ENCODE results near the gene PCDHB7.
"Not testable (repeated sequence)": the region's sequence is repeated elsewhere in the genome, so short reads cannot be mapped to it uniquely, and the experiment has no call there.

PCDHB7 gene

GRCh38 chr5:141172381-141173204, at the start of gene PCDHB7:
PCDHB7 (plus strand) TSS chr5:141172644; CDS start chr5:141172836, 192 bp downstream.
- no peak for DNase-seq

- DNase-seq, result not testable (repeated sequence)
Measured at GRCh38 chr5:141123396-141124135, 48.9 kb upstream of the PCDHB7 start.

- no peak for DNase-seq
Measured at GRCh38 chr5:141127305-141127704, 45.1 kb upstream of the PCDHB7 start.

- no peak for DNase-seq
Measured at GRCh38 chr5:141135030-141135717, 37.3 kb upstream of the PCDHB7 start, which contains the start of gene PCDHB5. PCDHB5 (plus strand) TSS chr5:141135206; CDS start chr5:141135435, 229 bp downstream.

GRCh38 chr5:141135718-141136266, 36.7 kb upstream of the PCDHB7 start:
- DNase-seq, result no peak

GRCh38 chr5:141137346-141137745, 35.1 kb upstream of the PCDHB7 start:
- DNase-seq, result not testable (repeated sequence)

- no peak for DNase-seq
Measured at GRCh38 chr5:141149812-141150211, 22.6 kb upstream of the PCDHB7 start, which contains the start of gene PCDHB6. PCDHB6 (plus strand) TSS chr5:141150057; CDS start chr5:141150258, 201 bp downstream.

GRCh38 chr5:141150224-141150992, 22.0 kb upstream of the PCDHB7 start:
- DNase-seq, result no peak

- DNase-seq, result no peak
Measured at GRCh38 chr5:141150993-141151325, 21.5 kb upstream of the PCDHB7 start.

GRCh38 chr5:141151632-141152031, 20.8 kb upstream of the PCDHB7 start:
- not testable (repeated sequence) for DNase-seq

- not testable (repeated sequence) for DNase-seq
Measured at GRCh38 chr5:141152096-141152495, 20.3 kb upstream of the PCDHB7 start.

GRCh38 chr5:141155540-141156374, 16.7 kb upstream of the PCDHB7 start:
- DNase-seq, result no peak

- not testable (repeated sequence) for DNase-seq
Measured at GRCh38 chr5:141157356-141157755, 15.1 kb upstream of the PCDHB7 start.

- not testable (repeated sequence) for DNase-seq
Measured at GRCh38 chr5:141157901-141158300, 14.5 kb upstream of the PCDHB7 start.

GRCh38 chr5:141174291-141175104, 2.1 kb downstream of the PCDHB7 start:
- not testable (repeated sequence) for DNase-seq

- DNase-seq, result no peak
Measured at GRCh38 chr5:141175933-141176332, 3.5 kb downstream of the PCDHB7 start.

- DNase-seq, result not testable (repeated sequence)
Measured at GRCh38 chr5:141177577-141178191, 5.2 kb downstream of the PCDHB7 start, which contains the start of gene PCDHB8. PCDHB8 (plus strand) TSS chr5:141177790; CDS start chr5:141178035, 245 bp downstream.

- not testable (repeated sequence) for DNase-seq
Measured at GRCh38 chr5:141179371-141179770, 6.9 kb downstream of the PCDHB7 start.

GRCh38 chr5:141179876-141180275, 7.4 kb downstream of the PCDHB7 start:
- not testable (repeated sequence) for DNase-seq

- no peak for DNase-seq
Measured at GRCh38 chr5:141180313-141180712, 7.9 kb downstream of the PCDHB7 start.

Measured in CD4-positive, alpha-beta T cell treated with Interleukin-15 for 1 hour (primary cell).